Caki2 (cell line): ENCODE measurements around the gene SLC30A9. TPM values are rescaled to one million over a fixed set of nuclear protein-coding genes. Genes with fewer than 3 reads are reported as not detected.

Source experiments
- DNase-seq: peaks from one replicate; pipeline ENCODE4 v3.0.0-alpha.2; 2015; ENCODE audit warnings: low read depth
- in situ Hi-C: cut with HindIII; loops from 2 replicates; pipeline ENCODE4 v1.10.0; 2016; ENCODE audit warnings: low sequenced_read_pairs, low pct_unique_long_range_greater_than_20kb, mixed read lengths
- total RNA-seq: library from RNA; depleted of rRNA; stranded (reverse); fragments of >200 nt; shearing (Covaris generic); gene quantifications from 2 replicates; pipeline ENCODE4 v1.2.3, GENCODE V29; 2014; ENCODE audit warnings: low replicate concordance; rRNA removed

The SLC30A9 gene
- 19.9 and 36.1 TPM in 2 replicates for total RNA-seq

- in situ Hi-C loops, result no loop called here
Observed at GRCh38 chr4:41990365-41991111, at the start of gene SLC30A9. Gene SLC30A9, plus strand, starts transcription at chr4:41990530. Its CDS starts 122 bp downstream, at chr4:41990652.

GRCh38 chr4:41940834-41941233 is 49.5 kb upstream of the SLC30A9 start:
- in situ Hi-C loops, result no loop called here
- no peak for DNase-seq

More at GRCh38 chr4:41990365-41991111, at the start of gene SLC30A9:
- DNase-seq, result peak; percentile 90

- in situ Hi-C loops, result no loop called here
- DNase-seq, result no peak
Observed at GRCh38 chr4:41943506-41943905, 46.8 kb upstream of the SLC30A9 start.

GRCh38 chr4:41944089-41944488 is 46.2 kb upstream of the SLC30A9 start:
- no peak for DNase-seq
- in situ Hi-C loops, result no loop called here

- in situ Hi-C loops, result no loop called here
- DNase-seq, result no peak
Observed at GRCh38 chr4:41949531-41949930, 40.8 kb upstream of the SLC30A9 start.

GRCh38 chr4:41957634-41958033 is 32.7 kb upstream of the SLC30A9 start:
- no peak for DNase-seq
- in situ Hi-C loops, result no loop called here

DNA sequence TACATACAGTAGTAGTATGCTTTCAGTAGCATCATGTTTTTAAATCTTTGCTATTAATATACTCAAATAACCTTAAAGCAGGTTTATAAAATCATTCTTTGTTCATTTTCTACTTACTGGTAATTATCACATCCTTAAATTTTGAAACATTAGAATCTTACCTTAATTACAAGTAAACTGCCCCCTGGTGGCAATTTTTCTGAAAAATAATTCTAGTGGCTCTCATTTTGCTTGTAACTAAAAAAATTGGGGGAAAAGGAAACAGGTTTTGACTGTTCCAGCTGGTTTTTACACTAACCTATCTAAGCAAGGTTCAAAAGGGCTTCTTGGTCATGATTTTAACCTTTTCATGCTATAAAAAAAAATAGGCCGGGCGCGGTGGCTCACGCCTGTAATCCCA is 27.2 kb upstream of the SLC30A9 start:
- in situ Hi-C loops, result no loop called here
- DNase-seq, result peak; percentile 6

DNA sequence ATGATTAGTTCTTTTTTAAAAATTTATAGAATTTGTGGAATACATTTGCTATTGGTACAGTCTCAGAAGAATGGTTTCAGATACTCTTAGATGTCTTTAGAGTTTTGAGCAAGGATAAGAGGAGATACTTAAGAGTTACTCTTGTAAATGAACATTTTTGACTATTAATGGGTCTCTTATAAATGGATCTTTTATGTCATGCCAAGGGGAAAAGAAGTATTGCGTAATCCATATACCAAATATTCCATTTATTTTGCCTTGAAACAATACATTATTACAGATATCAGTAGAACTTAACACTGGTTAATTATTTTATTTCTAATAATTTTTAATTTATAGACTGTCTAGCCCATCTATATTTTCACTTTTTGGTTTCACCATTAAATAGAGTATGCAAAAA is 25.9 kb upstream of the SLC30A9 start:
- in situ Hi-C loops, result no loop called here
- no peak for DNase-seq

GRCh38 chr4:41967392-41967791 is 22.9 kb upstream of the SLC30A9 start:
- no peak for DNase-seq
- in situ Hi-C loops, result no loop called here

- no peak for DNase-seq
- in situ Hi-C loops, result no loop called here
Observed at GRCh38 chr4:41969671-41970070, 20.7 kb upstream of the SLC30A9 start.

DNA sequence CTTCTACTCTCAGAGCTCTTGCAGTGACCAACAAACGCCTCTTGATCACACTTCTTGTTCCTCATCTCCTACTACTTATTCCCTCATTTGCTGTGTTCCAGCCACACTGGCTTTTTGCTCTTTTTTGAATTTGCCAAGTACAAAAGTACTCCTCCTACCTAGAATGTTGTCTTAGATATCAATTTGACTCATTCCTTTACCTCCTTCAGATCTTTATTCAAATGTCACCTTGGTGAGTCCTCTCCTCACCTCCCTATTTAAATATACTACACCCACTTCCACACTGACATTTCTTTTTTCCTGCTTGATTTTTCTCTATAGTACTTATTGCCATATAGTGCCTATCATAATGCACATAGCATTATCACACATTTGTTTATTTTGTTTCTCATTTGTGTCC is 15.0 kb upstream of the SLC30A9 start:
- DNase-seq, result no peak
- in situ Hi-C loops, result no loop called here

- DNase-seq, result no peak
- in situ Hi-C loops, result no loop called here
Observed at GRCh38 chr4:41976775-41977516, 13.4 kb upstream of the SLC30A9 start.

GRCh38 chr4:41977709-41978108 is 12.6 kb upstream of the SLC30A9 start:
- in situ Hi-C loops, result no loop called here
- no peak for DNase-seq

DNA sequence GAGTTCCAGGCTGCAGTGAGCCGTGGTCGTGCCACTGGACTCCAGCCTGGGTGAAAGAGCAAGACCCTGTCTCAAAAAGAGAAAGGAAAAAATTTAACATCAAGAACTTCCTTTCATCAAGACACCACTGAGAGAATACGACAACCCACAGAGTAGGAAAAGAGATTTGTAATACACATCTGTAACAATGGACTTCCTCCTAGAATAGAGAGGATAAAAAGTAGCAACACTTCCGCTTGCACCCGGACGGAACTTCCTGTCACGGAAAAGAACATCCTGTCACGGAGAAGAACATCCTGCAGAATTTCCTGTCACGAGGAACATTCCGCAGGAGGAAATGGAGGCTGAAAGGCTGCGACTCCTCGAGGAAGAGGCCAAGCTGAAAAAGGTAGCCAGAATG is 8.9 kb upstream of the SLC30A9 start, which contains the start of gene DCAF4L1:
Gene DCAF4L1 (plus strand): TSS at position 301 of the 400 bp plus-strand sequence. CDS start 37 bp downstream, at position 338.
- in situ Hi-C loops, result no loop called here

GRCh38 chr4:41982716-41983115 is 7.6 kb upstream of the SLC30A9 start:
- in situ Hi-C loops, result no loop called here
- DNase-seq, result no peak

More for the DNA sequence above, 8.9 kb upstream of the SLC30A9 start, which contains the start of gene DCAF4L1:
- no peak for DNase-seq

- DNase-seq, result no peak
- in situ Hi-C loops, result no loop called here
Observed at GRCh38 chr4:41985151-41985550, 5.2 kb upstream of the SLC30A9 start.

- no peak for DNase-seq
- in situ Hi-C loops, result no loop called here
Observed at GRCh38 chr4:41989994-41990364, 351 bp upstream of the SLC30A9 start.

DNA sequence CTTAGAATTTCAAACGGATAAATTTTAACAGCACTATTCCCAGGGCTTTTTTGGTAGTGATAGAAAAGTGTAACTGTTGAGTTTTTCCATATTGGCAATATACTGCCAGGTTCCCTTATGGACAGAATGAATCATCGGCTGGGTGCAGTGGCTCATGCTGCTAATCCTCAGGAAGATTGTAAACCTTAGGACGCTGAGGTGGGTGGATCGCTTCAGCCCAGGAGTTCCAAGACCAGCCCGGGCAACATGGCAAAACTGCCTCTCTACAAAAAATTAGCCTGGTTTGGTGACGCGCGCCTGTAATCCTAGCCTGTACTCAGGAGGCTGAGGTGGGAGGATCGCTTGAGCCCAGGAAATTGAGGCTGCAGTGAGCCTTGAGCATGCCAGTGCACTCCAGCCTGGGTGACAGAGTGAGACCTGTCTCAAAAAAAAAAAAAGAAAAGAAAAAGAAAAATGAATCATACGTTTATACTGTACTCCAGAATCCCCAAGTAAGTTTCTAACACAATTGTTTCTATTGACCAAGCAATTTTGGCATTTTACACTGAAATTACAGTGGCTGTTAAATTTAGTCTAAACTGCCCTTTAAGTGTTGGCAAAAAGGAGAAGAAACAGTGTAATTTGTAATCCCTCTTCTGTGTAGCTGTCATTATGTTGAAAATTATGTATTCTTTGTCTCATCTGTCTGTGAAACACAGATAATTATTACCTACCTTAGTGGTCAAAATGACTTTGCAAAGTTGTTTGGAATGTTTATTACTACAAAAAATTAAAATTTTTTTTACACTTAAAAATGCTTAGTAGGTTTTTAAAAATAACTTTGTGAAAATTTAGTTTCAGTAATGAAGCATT is 1.8 kb downstream of the SLC30A9 start:
- DNase-seq, result peak; percentile 57
- in situ Hi-C loops, result no loop called here
